Measurements from ENCODE around the gene ABHD17C. TPM values are rescaled to one million over a fixed set of nuclear protein-coding genes. Genes with fewer than 3 reads are reported as not detected.

The ABHD17C gene
- total and polyA plus RNA-seq, 2 donors from 2014 or later = 18.8 to 20.6 TPM

DNA sequence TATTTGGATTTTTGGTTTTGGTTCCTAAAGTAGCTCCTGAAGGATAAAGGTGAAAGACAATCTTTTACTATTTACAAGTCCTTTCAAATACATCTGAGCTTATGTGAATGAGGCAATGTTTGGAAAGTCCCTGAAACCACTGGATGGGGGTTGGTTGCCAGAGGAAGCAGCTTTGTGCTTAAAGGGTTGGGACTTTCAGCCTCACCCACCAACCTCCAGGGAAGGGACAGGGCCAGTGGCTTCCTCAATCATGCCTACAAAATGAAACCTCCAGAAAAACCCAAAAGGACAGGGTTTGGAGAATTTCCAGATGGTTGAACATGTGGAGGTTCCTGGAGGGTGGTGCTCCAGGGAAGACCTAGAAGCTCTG, 20.9 kb upstream of the ABHD17C start:
- Histone ChIP-seq H3K27me3 (ENCODE audit: control insufficient read depth, insufficient read depth, low read length) (no peaks in the 10 kb centered on the region), H3K27ac (ENCODE audit: low read depth in 2 of 2, low read length in 2 of 2) (no peak overlapping the region), H3K4me1 (ENCODE audit: control insufficient read depth in 2 of 3, insufficient read depth in 2 of 3, low read depth in 1 of 3, low read length in 3 of 3) (no peaks in the 10 kb centered on the region), H3K4me3 (ENCODE audit: low read length in 3 of 3) (no peak overlapping the region), H3K9ac (ENCODE audit: low read length in 3 of 3) (no peak overlapping the region), H3K36me3 (ENCODE audit: control insufficient read depth in 2 of 3, insufficient read depth in 3 of 3, low read length in 3 of 3) (no peaks in the 10 kb centered on the region), H3K9me3 (ENCODE audit: control insufficient read depth in 2 of 3, insufficient read depth in 1 of 3, low read length in 3 of 3) (no peaks in the 10 kb centered on the region)
- intact Hi-C loops (cut with DNase I) = no loop called here
- TF ChIP-seq, protein P1, sequence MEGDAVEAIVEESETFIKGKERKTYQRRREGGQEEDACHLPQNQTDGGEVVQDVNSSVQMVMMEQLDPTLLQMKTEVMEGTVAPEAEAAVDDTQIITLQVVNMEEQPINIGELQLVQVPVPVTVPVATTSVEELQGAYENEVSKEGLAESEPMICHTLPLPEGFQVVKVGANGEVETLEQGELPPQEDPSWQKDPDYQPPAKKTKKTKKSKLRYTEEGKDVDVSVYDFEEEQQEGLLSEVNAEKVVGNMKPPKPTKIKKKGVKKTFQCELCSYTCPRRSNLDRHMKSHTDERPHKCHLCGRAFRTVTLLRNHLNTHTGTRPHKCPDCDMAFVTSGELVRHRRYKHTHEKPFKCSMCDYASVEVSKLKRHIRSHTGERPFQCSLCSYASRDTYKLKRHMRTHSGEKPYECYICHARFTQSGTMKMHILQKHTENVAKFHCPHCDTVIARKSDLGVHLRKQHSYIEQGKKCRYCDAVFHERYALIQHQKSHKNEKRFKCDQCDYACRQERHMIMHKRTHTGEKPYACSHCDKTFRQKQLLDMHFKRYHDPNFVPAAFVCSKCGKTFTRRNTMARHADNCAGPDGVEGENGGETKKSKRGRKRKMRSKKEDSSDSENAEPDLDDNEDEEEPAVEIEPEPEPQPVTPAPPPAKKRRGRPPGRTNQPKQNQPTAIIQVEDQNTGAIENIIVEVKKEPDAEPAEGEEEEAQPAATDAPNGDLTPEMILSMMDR (IDR thresholded peaks at IDR 0.05; ENCODE audit: borderline replicate concordance, extremely low read depth, insufficient read depth) = no peak
- FAIRE-seq = no peak
- no peak for DNase-seq

DNA sequence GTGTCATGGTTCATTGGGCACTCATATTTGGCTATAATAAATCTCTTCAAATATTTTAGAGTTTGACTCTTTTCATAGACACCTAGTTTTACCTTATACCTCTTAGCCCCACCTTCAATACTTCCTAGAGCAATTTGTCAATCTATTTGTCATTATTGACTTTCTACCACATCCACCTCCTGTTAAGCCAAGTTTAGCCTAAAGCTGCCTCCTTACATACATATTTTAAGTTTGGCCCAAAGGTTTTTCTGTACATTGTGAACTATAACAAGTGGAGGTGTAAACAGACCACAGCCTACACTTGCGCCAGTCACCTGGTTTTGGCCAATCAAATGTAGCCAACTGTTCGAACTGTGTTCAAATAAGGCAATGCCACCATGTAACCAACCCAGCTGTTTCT, 18.1 kb upstream of the ABHD17C start:
- H3K27ac ChIP-seq (ENCODE audit: low read depth in 2 of 2, low read length in 2 of 2) = no peak overlapping the region
- H3K4me3 ChIP-seq (ENCODE audit: low read length in 3 of 3) = no peak overlapping the region
- intact Hi-C loops (cut with DNase I) = no loop called here
- FAIRE-seq (no peak), DNase-seq (no peak)
- no peaks in the 10 kb centered on the region for H3K27me3 ChIP-seq (ENCODE audit: control insufficient read depth, insufficient read depth, low read length)
- no peaks in the 10 kb centered on the region for H3K36me3 ChIP-seq (ENCODE audit: control insufficient read depth in 2 of 3, insufficient read depth in 3 of 3, low read length in 3 of 3)
- no peaks in the 10 kb centered on the region for H3K9me3 ChIP-seq (ENCODE audit: control insufficient read depth in 2 of 3, insufficient read depth in 1 of 3, low read length in 3 of 3)
- H3K9ac ChIP-seq (ENCODE audit: low read length in 3 of 3) = no peak overlapping the region
- TF ChIP-seq, protein P1 (IDR thresholded peaks at IDR 0.05; ENCODE audit: borderline replicate concordance, extremely low read depth, insufficient read depth) = no peak
- H3K4me1 ChIP-seq (ENCODE audit: control insufficient read depth in 2 of 3, insufficient read depth in 2 of 3, low read depth in 1 of 3, low read length in 3 of 3) = no peaks in the 10 kb centered on the region

DNA sequence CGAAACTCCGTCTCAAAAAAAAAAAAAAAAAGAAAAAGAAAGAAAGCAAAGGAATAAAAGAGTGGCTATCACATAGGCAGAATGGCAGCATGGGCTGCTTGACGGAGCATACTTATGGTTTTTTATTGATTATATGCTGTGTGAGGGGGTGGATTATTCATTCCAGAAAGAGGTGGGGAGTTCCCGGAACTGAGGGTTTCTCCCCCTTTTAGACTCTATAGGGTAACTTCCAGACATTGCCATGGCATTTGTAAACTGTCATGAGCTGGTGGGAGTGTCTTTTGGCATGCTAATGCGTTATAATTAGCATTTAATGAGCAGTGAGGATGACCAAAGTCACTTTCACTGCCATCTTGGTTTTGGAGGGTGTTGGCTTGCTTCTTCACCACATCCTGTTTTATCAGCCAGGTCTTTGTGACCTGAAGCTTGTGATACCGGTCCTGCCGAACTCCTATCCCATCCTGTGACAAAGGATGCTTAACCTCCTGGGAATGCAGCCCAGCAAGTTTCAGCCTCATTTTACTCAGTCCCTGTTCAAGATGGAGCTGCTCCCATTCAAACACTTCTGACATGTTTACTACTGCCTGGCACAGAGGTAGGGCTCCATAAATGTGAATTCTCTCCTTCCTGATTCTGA, 15.8 kb upstream of the ABHD17C start:
- DNase-seq (no peak), FAIRE-seq (no peak)
- Histone ChIP-seq H3K27ac (ENCODE audit: low read depth in 2 of 2, low read length in 2 of 2) (no peak overlapping the region), H3K4me1 (ENCODE audit: control insufficient read depth in 2 of 3, insufficient read depth in 2 of 3, low read depth in 1 of 3, low read length in 3 of 3) (no peaks in the 10 kb centered on the region), H3K9me3 (ENCODE audit: control insufficient read depth in 2 of 3, insufficient read depth in 1 of 3, low read length in 3 of 3) (no peaks in the 10 kb centered on the region), H3K36me3 (ENCODE audit: control insufficient read depth in 2 of 3, insufficient read depth in 3 of 3, low read length in 3 of 3) (no peaks in the 10 kb centered on the region), H3K27me3 (ENCODE audit: control insufficient read depth, insufficient read depth, low read length) (no peaks in the 10 kb centered on the region), H3K9ac (ENCODE audit: low read length in 3 of 3) (no peak overlapping the region), H3K4me3 (ENCODE audit: low read length in 3 of 3) (no peak overlapping the region)
- intact Hi-C loops (cut with DNase I) = no loop called here
- TF ChIP-seq, protein P1 (IDR thresholded peaks at IDR 0.05; ENCODE audit: borderline replicate concordance, extremely low read depth, insufficient read depth) = no peak

DNA sequence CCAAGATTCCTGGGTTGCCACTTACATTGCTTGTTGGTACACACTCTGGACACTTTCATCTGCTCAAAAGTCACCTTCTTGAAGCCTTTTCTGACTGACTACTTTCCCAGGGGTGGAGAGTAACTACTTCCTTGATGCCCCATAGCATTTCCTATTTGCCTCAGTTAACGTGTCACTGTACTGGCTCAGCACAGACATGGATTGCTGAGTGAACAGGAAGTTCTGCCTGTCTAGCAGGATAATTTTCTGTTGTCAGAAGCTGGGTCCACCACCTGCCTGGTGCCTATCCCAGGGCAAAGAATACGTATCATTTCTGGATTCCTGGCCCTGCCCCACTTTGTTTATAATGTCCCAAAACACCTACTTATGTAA, 15.3 kb upstream of the ABHD17C start:
- TF ChIP-seq, protein P1 (IDR thresholded peaks at IDR 0.05; ENCODE audit: borderline replicate concordance, extremely low read depth, insufficient read depth) = no peak
- Histone ChIP-seq H3K9ac (ENCODE audit: low read length in 3 of 3) (no peak overlapping the region), H3K4me3 (ENCODE audit: low read length in 3 of 3) (no peak overlapping the region), H3K27ac (ENCODE audit: low read depth in 2 of 2, low read length in 2 of 2) (no peak overlapping the region), H3K9me3 (ENCODE audit: control insufficient read depth in 2 of 3, insufficient read depth in 1 of 3, low read length in 3 of 3) (no peaks in the 10 kb centered on the region), H3K27me3 (ENCODE audit: control insufficient read depth, insufficient read depth, low read length) (no peaks in the 10 kb centered on the region), H3K36me3 (ENCODE audit: control insufficient read depth in 2 of 3, insufficient read depth in 3 of 3, low read length in 3 of 3) (no peaks in the 10 kb centered on the region), H3K4me1 (ENCODE audit: control insufficient read depth in 2 of 3, insufficient read depth in 2 of 3, low read depth in 1 of 3, low read length in 3 of 3) (no peaks in the 10 kb centered on the region)
- FAIRE-seq = no peak
- intact Hi-C loops (cut with DNase I) = no loop called here
- no peak for DNase-seq

All from kidney (tissue), 14 donors.